GM21737 (cell line): Measurements from ENCODE around the gene DNAJB14.
A peak's percentile ranks its signal among the peaks of the same experiment; 100 is the strongest.

Experiments
- ATAC-seq: cut with Tn5 transposase; IDR thresholded peaks from one replicate; pipeline ENCODE4 v1.9.1; 2021; ENCODE audit warnings: mild to moderate bottlenecking, moderate library complexity; ENCODE audit not compliant: unreplicated experiment

Gene DNAJB14

GRCh38 chr4:99945718-99946355 lies 581 bp downstream of the DNAJB14 start:
- ATAC-seq = peak; percentile 2

- ATAC-seq = no peak
Measured at GRCh38 chr4:99943904-99944437, 2.4 kb downstream of the DNAJB14 start.

DNA sequence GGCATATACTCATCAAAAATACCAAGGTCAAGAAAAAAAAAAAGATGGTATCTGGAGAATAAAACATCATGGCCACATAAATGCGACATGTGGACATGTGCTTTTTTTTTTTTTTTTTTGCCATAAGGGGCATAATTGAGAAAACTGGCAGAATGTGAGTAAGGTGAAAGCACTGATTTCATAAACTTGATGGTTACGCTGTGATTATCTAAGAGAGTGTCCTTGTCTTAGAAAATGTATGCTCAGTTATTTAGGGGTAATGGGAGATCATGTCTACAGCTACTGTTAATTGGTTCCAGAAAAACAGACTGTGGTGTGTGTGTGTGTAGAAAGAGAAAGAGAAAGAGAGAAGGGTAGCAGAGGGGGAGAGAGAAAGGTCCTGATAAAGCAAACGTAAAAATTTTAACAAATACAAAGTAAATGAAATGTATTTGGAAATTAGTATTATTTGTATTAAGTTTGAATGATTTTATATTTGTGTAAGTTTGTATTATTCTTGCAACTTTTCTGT lies 8.1 kb downstream of the DNAJB14 start:
- no peak for ATAC-seq

GRCh38 chr4:99934891-99935290 lies 11.5 kb downstream of the DNAJB14 start:
- ATAC-seq = no peak

DNA sequence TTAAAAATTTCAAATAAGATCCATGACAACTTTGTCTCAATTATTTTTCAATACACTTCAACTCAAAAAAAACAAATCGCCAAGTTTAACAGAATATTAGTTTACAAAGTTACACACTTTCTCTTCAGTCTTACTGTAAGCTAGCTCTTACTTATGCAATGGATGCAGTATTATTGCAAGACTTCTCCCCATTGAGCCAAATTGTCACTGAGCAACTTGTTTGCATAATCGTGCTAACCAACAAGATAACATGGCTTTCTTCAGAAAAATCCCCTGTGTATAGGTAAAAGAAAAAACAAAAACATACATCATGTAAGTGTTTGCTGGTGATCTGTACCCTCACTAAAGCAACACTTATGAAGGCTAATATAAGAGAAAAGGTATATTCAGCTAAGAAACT lies 18.9 kb downstream of the DNAJB14 start:
- ATAC-seq = no peak

GRCh38 chr4:99921174-99921573 lies 25.2 kb downstream of the DNAJB14 start:
- no peak for ATAC-seq

DNA sequence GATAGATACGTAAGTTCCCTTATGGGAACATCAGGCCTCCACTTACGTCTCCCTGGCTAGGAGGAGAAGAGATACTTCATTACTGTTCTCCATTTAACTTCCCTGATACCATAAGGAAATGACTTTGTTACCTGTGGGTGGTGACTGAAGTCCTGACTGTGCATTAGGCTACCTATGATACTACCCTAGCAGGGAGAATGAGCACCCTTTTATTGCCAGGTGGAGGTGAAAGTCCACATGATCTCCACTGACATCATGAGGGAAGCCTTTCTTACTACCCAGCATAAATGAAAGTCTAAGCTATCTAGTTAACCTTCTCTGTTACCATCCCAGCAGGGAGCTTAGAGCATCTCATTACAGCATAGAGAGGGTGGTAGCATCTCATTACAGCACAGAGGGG lies 27.8 kb downstream of the DNAJB14 start:
- ATAC-seq = no peak

GRCh38 chr4:99917575-99917974 lies 28.8 kb downstream of the DNAJB14 start:
- no peak for ATAC-seq

- no peak for ATAC-seq
Measured at GRCh38 chr4:99915449-99915848, 31.0 kb downstream of the DNAJB14 start.

GRCh38 chr4:99894998-99895397 lies 51.4 kb downstream of the DNAJB14 start:
- no peak for ATAC-seq

GRCh38 chr4:99894161-99894997 lies 52.0 kb downstream of the DNAJB14 start, which contains the start of gene LAMTOR3:
Gene LAMTOR3, minus strand, starts transcription at chr4:99894427. Its CDS starts 464 bp downstream, at chr4:99893963.
- peak; percentile 99 for ATAC-seq

DNA sequence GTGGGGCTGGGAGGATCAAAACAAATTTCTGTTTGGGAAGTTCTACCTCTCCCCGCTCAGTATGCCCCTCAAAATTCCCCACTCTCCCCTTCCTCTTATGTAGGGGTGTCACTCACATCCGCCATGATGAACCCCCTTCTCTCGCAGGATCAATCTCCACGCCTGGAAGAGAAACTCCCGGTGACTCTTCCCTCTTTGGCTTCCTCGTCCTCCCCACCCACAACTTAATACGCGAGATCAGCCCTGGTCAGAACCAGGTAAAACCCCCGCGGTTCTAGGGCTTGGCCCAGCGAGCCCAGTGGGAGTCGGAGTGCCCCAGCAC lies 52.6 kb downstream of the DNAJB14 start:
- no peak for ATAC-seq

- ATAC-seq = no peak
Measured at GRCh38 chr4:99893029-99893428, 53.4 kb downstream of the DNAJB14 start.

- ATAC-seq = no peak
Measured at GRCh38 chr4:99891351-99891750, 55.1 kb downstream of the DNAJB14 start.

- ATAC-seq = no peak
Measured at GRCh38 chr4:99887837-99888236, 58.6 kb downstream of the DNAJB14 start.

DNA sequence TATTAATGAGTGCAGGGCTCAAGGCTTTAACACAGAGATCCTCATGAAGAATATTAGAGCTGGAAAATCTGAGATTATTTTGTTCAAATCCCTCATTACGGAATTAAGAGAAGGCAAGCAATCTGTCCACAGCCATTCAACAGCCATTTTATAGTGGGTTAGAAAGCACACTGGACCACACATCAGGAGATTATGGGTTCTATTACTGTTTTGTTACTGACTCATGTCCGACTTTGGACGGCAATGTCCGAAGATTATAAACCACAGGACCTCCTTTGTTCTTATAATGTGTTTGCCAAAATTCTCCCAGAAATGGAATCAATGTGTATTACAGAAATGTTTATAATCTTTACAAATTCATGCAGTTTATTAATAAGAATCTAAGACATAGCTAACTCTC lies 60.3 kb downstream of the DNAJB14 start:
- no peak for ATAC-seq

GRCh38 chr4:99885687-99886086 lies 60.7 kb downstream of the DNAJB14 start:
- no peak for ATAC-seq

GRCh38 chr4:99885063-99885664 lies 61.3 kb downstream of the DNAJB14 start:
- peak; percentile 67 for ATAC-seq

DNA sequence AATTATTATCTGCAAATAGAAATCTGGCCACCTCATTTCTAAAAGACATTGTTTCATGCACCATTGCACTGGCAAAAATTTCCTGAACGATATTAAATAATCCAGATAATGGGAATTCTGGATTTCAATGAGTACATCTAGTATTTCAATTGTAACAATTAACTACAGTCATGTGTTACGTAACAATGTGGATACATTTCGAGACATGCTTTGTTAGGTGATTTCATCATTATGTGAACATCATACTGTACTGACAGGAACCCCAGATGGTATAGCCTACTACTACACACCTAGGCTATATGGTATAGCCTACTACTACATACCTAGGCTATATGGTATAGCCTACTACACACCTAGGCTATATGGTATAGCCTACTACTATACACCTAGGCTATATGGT lies 67.0 kb downstream of the DNAJB14 start:
- no peak for ATAC-seq

DNA sequence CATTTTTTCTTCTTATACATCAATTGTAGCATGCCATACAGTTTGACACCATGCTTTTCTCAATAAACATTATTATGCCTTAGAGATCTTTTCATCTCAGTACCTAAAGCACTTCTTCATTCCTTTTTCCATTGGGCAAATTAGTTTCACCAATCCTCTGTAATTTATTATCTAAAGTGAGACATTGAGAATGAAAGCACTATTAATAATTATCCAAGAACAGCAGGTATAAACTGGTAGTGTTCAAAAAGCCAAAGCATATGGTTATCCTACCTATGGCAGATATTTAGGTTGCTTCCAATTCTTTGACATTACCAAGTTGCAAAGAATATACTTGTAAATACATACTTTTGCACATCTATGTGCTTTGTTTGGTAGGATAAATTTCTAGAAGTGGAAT lies 67.8 kb downstream of the DNAJB14 start:
- no peak for ATAC-seq

DNA sequence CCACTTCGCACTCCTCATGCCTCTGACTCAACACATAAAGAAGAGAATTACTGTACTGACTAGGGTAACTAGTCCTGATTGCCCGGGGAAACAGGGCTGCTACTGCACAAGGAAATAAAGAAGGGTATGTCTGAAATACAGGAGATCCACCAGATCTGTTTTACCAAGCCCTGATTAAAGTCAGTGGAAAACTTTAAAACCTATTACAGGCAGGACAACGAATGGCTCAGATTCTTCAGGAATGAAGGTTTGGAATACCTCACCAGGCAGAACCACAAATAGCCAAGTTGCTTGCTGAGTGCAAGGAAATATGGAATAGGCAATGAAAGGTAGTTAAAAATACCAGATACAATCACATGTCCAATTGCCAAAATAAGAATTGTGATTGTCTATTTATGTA lies 69.5 kb downstream of the DNAJB14 start:
- ATAC-seq = no peak

GRCh38 chr4:99875071-99875470 lies 71.3 kb downstream of the DNAJB14 start:
- ATAC-seq = no peak
